ENCODE measurements around the gene CCDC82.
A peak's percentile ranks its signal among the peaks of the same experiment; 100 is the strongest.
"Not testable (repeated sequence)": the region's sequence is repeated elsewhere in the genome, so short reads cannot be mapped to it uniquely, and the experiment has no call there.

The CCDC82 gene

GRCh38 chr11:96389720-96390487 is at the start of gene CCDC82, which contains the start of gene JRKL:
Gene CCDC82, minus strand, starts transcription at chr11:96389912. Its CDS starts 5,165 bp downstream, at chr11:96384747.
Gene JRKL, plus strand, starts transcription at chr11:96390013. Its CDS starts 637 bp downstream, at chr11:96390650.
- peak; percentile 97 to 98 for DNase-seq

- DNase-seq = not testable (repeated sequence)
These were observed 42.9 kb upstream of the CCDC82 start for GRCh38 chr11:96432654-96433053.

GRCh38 chr11:96430668-96431067 is 41.0 kb upstream of the CCDC82 start:
- DNase-seq = no peak

GRCh38 chr11:96424693-96425092 is 35.0 kb upstream of the CCDC82 start:
- peak in 1 of 2 experiments; percentile 79 for DNase-seq

GRCh38 chr11:96413408-96413807 is 23.7 kb upstream of the CCDC82 start:
- no peak for DNase-seq

- DNase-seq = no peak
These were observed 23.2 kb upstream of the CCDC82 start for GRCh38 chr11:96412761-96413381.

GRCh38 chr11:96411412-96411811 is 21.7 kb upstream of the CCDC82 start:
- peak in 1 of 2 experiments; percentile 38 for DNase-seq

GRCh38 chr11:96400697-96401096 is 11.0 kb upstream of the CCDC82 start:
- no peak for DNase-seq

- no peak for DNase-seq
These were observed 8.2 kb upstream of the CCDC82 start for GRCh38 chr11:96397863-96398262.

- no peak for DNase-seq
These were observed 6.9 kb upstream of the CCDC82 start for GRCh38 chr11:96396637-96397036.

GRCh38 chr11:96394773-96395172 is 5.1 kb upstream of the CCDC82 start:
- DNase-seq = no peak

- DNase-seq = peak in 1 of 2 experiments; percentile 75
These were observed 4.1 kb upstream of the CCDC82 start for GRCh38 chr11:96393753-96394348.

- DNase-seq = peak in 1 of 2 experiments; percentile 35
These were observed 2.1 kb upstream of the CCDC82 start for GRCh38 chr11:96391698-96392307.

- no peak for DNase-seq
These were observed 728 bp upstream of the CCDC82 start for GRCh38 chr11:96390488-96390792.

- DNase-seq = peak; percentile 64 to 90
These were observed 607 bp downstream of the CCDC82 start for GRCh38 chr11:96388891-96389719.

GRCh38 chr11:96385187-96385586 is 4.5 kb downstream of the CCDC82 start:
- no peak for DNase-seq

GRCh38 chr11:96384156-96384555 is 5.6 kb downstream of the CCDC82 start:
- no peak for DNase-seq

GRCh38 chr11:96376796-96377195 is 12.9 kb downstream of the CCDC82 start:
- no peak for DNase-seq

GRCh38 chr11:96373826-96374225 is 15.9 kb downstream of the CCDC82 start:
- DNase-seq = no peak

- no peak for DNase-seq
These were observed 22.4 kb downstream of the CCDC82 start for GRCh38 chr11:96367342-96367741.

GRCh38 chr11:96366024-96366423 is 23.7 kb downstream of the CCDC82 start:
- DNase-seq = no peak

- no peak for DNase-seq
These were observed 24.2 kb downstream of the CCDC82 start for GRCh38 chr11:96365493-96365892.

GRCh38 chr11:96361778-96362177 is 27.9 kb downstream of the CCDC82 start:
- no peak for DNase-seq

Data from SW 1271 (cell line).